ENCODE data around the gene RMI2. TPM values are rescaled to one million over a fixed set of nuclear protein-coding genes. Genes with fewer than 3 reads are reported as not detected.
A peak's percentile ranks its signal among the peaks of the same experiment; 100 is the strongest.

Gene RMI2
- total RNA-seq, 1 experiment from 2014 or later = 11.1 TPM

GRCh38 chr16:11396241-11397048 is 51.2 kb downstream of the RMI2 start:
- peak; percentile 89 for ATAC-seq
- H3K27ac ChIP-seq (ENCODE audit: low read length) = no peak overlapping the region
- in situ Hi-C loops (cut with HindIII; ENCODE audit: low pct_unique_long_range_greater_than_20kb, low sequenced_read_pairs) (no loop called here), intact Hi-C loops (cut with micrococcal nuclease; ENCODE audit: unreplicated experiment) (loop anchor here (2.0 kb wide), 1 partner anchor 318 kb away; no protein-coding TSS in a partner anchor)
- H3K36me3 ChIP-seq (ENCODE audit: control insufficient read depth, insufficient read depth, low read length) = no peaks in the 10 kb centered on the region
- H3K4me1 ChIP-seq (ENCODE audit: control insufficient read depth, insufficient read depth, low read length) = no peaks in the 10 kb centered on the region
- no peak for DNase-seq (ENCODE audit: low read depth, low spot score)
- BruUV-seq (replicated peaks) = no TSS peak
- ChIA-PET POLR2A (no interaction called here), CTCF (interaction anchor here (0.5 to 1.6 kb wide), 5 partner anchors 9 to 211 kb away, joined by 3 to 8 read pairs (median 4); no protein-coding TSS in a partner anchor)
- no peak overlapping the region for H3K4me3 ChIP-seq (ENCODE audit: low read depth in 2 of 2, low read length in 2 of 2)
- TF ChIP-seq REST (IDR thresholded peaks at IDR 0.05; ENCODE audit: insufficient read depth in 1 of 2, low read depth in 2 of 2, low read length in 1 of 2) = no peak
- TF ChIP-seq, protein P1, sequence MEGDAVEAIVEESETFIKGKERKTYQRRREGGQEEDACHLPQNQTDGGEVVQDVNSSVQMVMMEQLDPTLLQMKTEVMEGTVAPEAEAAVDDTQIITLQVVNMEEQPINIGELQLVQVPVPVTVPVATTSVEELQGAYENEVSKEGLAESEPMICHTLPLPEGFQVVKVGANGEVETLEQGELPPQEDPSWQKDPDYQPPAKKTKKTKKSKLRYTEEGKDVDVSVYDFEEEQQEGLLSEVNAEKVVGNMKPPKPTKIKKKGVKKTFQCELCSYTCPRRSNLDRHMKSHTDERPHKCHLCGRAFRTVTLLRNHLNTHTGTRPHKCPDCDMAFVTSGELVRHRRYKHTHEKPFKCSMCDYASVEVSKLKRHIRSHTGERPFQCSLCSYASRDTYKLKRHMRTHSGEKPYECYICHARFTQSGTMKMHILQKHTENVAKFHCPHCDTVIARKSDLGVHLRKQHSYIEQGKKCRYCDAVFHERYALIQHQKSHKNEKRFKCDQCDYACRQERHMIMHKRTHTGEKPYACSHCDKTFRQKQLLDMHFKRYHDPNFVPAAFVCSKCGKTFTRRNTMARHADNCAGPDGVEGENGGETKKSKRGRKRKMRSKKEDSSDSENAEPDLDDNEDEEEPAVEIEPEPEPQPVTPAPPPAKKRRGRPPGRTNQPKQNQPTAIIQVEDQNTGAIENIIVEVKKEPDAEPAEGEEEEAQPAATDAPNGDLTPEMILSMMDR (IDR thresholded peaks at IDR 0.05) = peak; percentile 99
- H3K27me3 ChIP-seq (ENCODE audit: control insufficient read depth, insufficient read depth, low read length) = no peaks in the 10 kb centered on the region
- H3K9me3 ChIP-seq (ENCODE audit: control insufficient read depth, insufficient read depth, low read depth, low read length) = no peaks in the 10 kb centered on the region

GRCh38 chr16:11398136-11398535 is 52.9 kb downstream of the RMI2 start:
- DNase-seq (ENCODE audit: low read depth, low spot score) = no peak
- Histone ChIP-seq H3K4me1 (ENCODE audit: control insufficient read depth, insufficient read depth, low read length) (no peaks in the 10 kb centered on the region), H3K27ac (ENCODE audit: low read length) (no peak overlapping the region), H3K9me3 (ENCODE audit: control insufficient read depth, insufficient read depth, low read depth, low read length) (no peaks in the 10 kb centered on the region), H3K4me3 (ENCODE audit: low read depth in 2 of 2, low read length in 2 of 2) (no peak overlapping the region), H3K36me3 (ENCODE audit: control insufficient read depth, insufficient read depth, low read length) (no peaks in the 10 kb centered on the region), H3K27me3 (ENCODE audit: control insufficient read depth, insufficient read depth, low read length) (no peaks in the 10 kb centered on the region)
- in situ Hi-C loops (cut with HindIII; ENCODE audit: low pct_unique_long_range_greater_than_20kb, low sequenced_read_pairs) (no loop called here), intact Hi-C loops (cut with micrococcal nuclease; ENCODE audit: unreplicated experiment) (no loop called here)
- TF ChIP-seq TCF7L2 (IDR thresholded peaks at IDR 0.05; ENCODE audit: low read depth, low read length) = no peak
- no peak for TF ChIP-seq POLR2AphosphoS5 (IDR thresholded peaks at IDR 0.05; ENCODE audit: low read depth, low read length)
- TF ChIP-seq, protein P1 (IDR thresholded peaks at IDR 0.05) = no peak
- no peak for TF ChIP-seq SIN3A (IDR thresholded peaks at IDR 0.05; ENCODE audit: borderline replicate concordance, insufficient read depth, low read depth, low read length)
- no peak for TF ChIP-seq REST (IDR thresholded peaks at IDR 0.05; ENCODE audit: insufficient read depth in 1 of 2, low read depth in 2 of 2, low read length in 1 of 2)
- POLR2A ChIA-PET = no interaction called here
- BruUV-seq (replicated peaks) = no TSS peak
- no peak for ATAC-seq
- CTCF ChIA-PET = no interaction called here
